NCI-H510A treated with DMSO at 0.1 percent for 48 hours (cell line): Measurements from ENCODE around the gene SEC24A.
"Not testable (repeated sequence)": the region's sequence is repeated elsewhere in the genome, so short reads cannot be mapped to it uniquely, and the experiment has no call there.

Experiments
- DNase-seq: peaks from one replicate; lab custom pipeline; 2025; lab: John Stamatoyannopoulos, UW

The SEC24A gene

DNA sequence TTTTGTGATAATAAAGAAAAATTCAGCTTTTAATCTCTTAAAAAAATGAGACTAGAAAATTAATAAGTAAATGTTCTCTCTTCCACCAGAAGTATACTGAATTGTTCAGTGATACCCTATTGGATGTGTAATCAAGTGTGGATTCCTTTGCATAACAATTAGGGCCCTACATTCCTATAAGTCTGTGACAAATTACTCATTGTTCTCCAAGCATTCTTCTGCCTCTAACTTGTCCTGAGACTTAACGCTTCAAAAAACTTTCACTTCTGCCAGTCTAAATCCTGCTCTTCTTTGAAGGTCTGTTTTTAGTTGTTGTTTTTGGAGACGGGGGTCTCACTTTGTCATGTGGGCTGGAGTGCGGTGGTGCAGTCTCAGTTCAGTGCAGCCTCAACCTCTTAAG, 100.8 kb downstream of the SEC24A start:
- no peak for DNase-seq

DNA sequence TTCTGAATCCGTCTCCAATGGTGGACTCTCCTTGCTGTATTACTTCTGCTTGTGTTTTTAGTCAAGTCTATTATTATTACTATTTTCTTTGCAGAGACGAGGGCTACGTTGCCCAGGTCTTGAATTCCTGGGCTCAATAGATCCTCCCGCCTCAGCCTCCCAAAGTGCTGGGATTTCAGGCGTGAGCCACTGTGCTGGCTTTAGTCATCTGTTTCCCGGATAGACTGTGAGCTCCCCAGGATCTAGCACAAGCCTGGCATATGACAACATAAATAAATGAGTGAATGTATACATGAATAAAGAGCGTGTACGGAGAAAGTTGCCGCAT, 109.6 kb downstream of the SEC24A start:
- DNase-seq, result no peak

DNA sequence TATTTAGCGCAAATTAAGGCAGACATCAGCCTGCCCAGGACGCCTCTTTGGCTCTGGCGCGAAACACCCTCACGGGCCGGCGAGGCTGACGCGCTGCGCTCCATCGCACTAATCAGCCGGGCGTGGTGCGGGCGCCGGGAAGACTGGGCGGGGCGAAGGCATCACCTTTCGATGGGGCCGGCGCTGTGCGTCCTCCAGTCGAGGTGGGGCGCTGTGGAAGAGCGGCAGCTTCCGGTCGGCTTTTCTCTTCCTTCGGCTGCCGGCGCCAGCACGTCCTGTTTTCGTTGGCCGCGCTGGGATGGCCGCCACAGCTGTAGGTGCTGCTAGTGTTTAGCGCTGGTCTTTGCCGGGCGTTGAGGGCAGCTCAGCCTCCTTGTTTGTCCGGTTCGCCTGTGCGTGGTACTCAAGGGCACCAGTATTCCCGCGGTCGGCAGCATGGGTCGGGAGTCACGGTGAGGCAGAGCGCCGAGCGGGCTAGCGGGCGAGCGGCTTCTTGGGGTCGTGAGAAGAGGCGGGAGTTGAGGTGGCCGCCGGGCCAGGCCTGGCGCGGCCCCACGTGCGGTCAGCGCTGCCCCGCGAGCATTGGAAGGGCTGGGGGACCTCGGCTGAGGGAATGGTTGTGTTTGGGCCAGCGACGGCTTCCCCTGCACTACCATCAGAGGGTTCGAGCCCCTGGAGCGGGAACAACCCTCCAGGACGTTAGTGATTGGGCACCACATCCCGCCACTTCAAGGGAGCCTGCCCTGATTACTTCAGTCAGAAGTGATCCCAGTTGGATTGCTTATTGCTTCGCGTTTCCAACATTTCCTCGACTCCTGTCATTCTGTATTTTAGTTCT, 110.1 kb downstream of the SEC24A start, which contains the start of gene DDX46:
TSS of gene DDX46 (plus strand) at position 276 of the 838 bp plus-strand sequence. CDS start at position 436, 160 bp downstream.
- peak; percentile 72 for DNase-seq

DNA sequence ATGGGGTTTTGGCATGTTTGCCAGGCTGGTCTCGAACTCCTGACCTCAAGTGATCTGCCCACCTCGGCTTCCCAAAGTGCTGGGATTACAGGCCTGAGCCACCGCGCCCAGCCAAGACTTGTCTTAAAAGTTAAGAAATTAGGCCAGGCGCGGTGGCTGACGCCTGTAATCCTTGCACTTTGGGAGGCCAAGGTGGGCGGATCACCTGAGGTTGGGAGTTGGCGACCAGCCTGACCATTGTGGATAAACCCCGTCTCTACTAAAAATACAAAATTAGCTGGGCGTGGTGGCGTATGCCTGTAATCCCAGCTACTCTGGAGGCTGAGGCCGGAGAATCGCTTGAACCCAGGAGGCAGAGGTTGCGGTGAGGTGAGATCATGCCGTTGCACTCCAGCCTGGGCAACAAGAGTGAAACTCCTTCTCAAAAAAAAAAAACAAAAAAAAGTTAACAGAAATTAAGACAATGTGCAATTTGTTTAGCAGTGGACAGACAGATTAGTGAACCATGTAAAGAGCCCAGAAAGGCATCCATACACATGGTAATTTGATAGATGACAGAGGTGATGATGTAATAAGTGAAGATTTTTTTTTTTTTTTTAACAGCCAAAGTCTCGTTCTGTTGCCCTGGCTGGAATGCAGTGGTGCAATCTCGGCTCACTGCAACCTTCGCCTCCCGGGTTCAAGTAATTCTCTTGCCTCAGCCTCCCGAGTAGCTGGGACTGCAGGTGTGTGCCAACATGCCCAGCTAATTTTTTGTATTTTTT, 119.1 kb downstream of the SEC24A start:
- DNase-seq, result not testable (repeated sequence)

DNA sequence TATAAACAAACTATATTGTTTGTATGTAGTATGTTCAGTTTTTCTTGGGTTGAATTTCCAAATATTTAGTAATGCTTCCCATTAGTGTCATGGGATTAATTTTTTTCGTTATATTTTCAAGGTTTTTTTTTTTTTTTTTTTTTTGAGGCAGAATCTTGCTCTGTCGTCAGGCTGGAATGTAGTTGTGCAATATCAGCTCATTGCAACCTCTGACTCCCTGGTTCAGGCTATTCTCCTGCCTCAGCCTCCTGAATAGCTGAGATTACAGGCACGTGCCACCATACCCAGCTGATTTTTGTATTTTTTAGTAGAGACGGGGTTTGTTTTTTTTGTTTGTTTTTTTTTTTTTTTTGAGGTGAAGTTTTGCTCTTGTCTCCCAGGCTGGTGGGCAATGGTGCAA, 120.6 kb downstream of the SEC24A start:
- DNase-seq, result no peak

DNA sequence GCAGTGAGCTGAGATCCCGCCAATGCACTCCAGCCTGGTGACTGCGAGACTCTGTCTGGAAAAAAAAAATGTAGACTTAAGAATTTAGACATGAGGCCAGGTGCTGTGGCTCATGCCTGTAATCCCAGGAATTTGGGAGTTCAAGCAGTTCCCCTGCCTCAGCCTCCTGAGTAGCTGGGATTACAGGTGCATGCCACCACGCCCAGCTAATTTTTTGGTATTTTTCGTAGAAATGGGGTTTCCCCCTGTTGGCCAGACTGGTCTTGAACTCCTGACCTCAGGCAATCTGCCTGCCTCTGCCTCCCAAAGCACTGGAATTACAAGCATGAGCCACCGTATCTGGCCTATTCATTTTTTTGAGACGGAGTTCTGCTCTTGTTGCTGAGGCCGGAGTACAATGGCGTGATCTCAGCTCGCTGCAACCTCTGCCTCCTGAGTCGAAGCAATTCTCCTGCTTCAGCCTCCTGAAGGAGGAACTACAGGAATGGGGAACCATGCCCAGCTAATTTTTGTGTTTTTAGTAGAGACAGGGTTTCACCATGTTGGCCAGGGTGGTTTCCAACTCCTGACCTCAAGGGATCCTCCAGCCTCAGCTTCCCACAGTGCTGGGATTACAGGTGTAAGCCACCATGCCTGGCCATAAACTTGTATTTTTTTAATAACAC, 124.0 kb downstream of the SEC24A start:
- no peak for DNase-seq

DNA sequence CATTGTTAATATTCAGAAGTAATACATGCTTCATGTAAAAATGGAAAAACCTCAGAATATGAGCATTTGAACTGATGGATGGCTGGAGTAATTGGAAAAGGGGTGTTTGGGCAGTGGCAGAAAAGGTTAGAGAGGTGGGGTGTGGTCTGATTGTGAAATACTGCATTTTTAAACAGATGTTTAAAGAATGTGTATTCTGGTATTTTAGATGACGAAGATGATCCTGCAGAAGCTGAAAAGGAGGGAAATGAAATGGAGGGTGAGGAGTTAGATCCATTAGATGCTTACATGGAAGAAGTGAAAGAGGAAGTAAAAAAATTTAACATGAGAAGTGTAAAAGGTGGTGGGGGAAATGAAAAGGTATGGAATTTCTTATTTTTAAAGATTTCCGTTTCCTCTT, 128.8 kb downstream of the SEC24A start:
- DNase-seq, result no peak
